ENCODE data around the gene SV2B.

GRCh38 chr15:91228890-91229289 lies 128.8 kb downstream of the SV2B start:
- TF ChIP-seq CTCF (IDR thresholded peaks at IDR 0.05) = no peak
- no peak for TF ChIP-seq POLR2AphosphoS5 (IDR thresholded peaks at IDR 0.05)
- TF ChIP-seq POLR2A (IDR thresholded peaks at IDR 0.05) = no peak

Measured in transverse colon (tissue), 4 donors.